Thymus (tissue), 11 donors: ENCODE results near the gene LRP3. TPM values are rescaled to one million over a fixed set of nuclear protein-coding genes. Genes with fewer than 3 reads are reported as not detected.
"Not testable (repeated sequence)": the region's sequence is repeated elsewhere in the genome, so short reads cannot be mapped to it uniquely, and the experiment has no call there.

ENCODE experiments used
- DNase-seq, 9 donors: peaks; one replicate each; pipeline ENCODE4 v3.0.0-alpha.2; 2013; ENCODE audit warnings: low spot score in 9 of 9, low read depth in 6 of 9, missing footprints in 1 of 9
- H3K27ac ChIP-seq, 2 donors: one replicate each; pipeline ENCODE4 v1.5.1; 2013; ENCODE audit warnings: control low read depth in 1 of 2, low read depth in 1 of 2, low read length in 1 of 2, mild to moderate bottlenecking in 1 of 2, moderate library complexity in 1 of 2
- H3K27me3 ChIP-seq, 2 donors: one replicate each; pipeline ENCODE4 v1.5.1; 2013; ENCODE audit warnings: low read length in 1 of 2; ENCODE audit not compliant: control insufficient read depth in 2 of 2, insufficient read depth in 1 of 2
- H3K36me3 ChIP-seq, 2 donors: one replicate each; pipeline ENCODE4 v1.5.1; 2013; ENCODE audit warnings: low read length in 1 of 2, mild to moderate bottlenecking in 1 of 2, moderate library complexity in 1 of 2; ENCODE audit not compliant: control insufficient read depth in 2 of 2, insufficient read depth in 2 of 2
- H3K4me1 ChIP-seq, 2 donors: one replicate each; pipeline ENCODE4 v1.5.1; 2013; ENCODE audit warnings: low read length in 2 of 2; ENCODE audit not compliant: control insufficient read depth in 2 of 2, insufficient read depth in 2 of 2
- H3K4me3 ChIP-seq, 2 donors: one replicate each; pipeline ENCODE4 v1.5.1; 2013; ENCODE audit warnings: low read length in 2 of 2, control low read depth in 1 of 2, mild to moderate bottlenecking in 1 of 2
- H3K9me3 ChIP-seq, 2 donors: one replicate each; pipeline ENCODE4 v1.5.1; 2013; ENCODE audit warnings: low read length in 1 of 2, mild to moderate bottlenecking in 1 of 2; ENCODE audit not compliant: control insufficient read depth in 2 of 2, insufficient read depth in 1 of 2
- WGBS: extraction: QIAGEN DNeasy Blood & Tissue Kit; methylation state at CpG from one replicate; pipeline ENCODE4 v1.1.7; 2013; 5-methylcytosine and 5-hydroxymethylcytosine counted together
- polyA plus RNA-seq: library from polyadenylated mRNA; stranded (reverse); fragments of 200-250 nt; gene quantifications from one replicate; pipeline ENCODE4 v1.2.3, GENCODE V29; 2013
- total RNA-seq: library from RNA; stranded (reverse); fragments of 120-200 nt; gene quantifications from one replicate; pipeline ENCODE4 v1.2.4, GENCODE V29; 2013
- donor health status: healthy.

The LRP3 gene
- total and polyA plus RNA-seq, 2 donors: 2.6 to 4.0 TPM

- DNase-seq, H3K4me3 ChIP-seq, H3K27me3 ChIP-seq, H3K27ac ChIP-seq, H3K36me3 ChIP-seq, H3K4me1 ChIP-seq, H3K9me3 ChIP-seq: not testable (repeated sequence)
- WGBS: 95% methylated on average over 7 of the region's 7 CpGs
Observed at GRCh38 chr19:33209850-33210230, 15.7 kb downstream of the LRP3 start.

GRCh38 chr19:33210266-33210940 is 16.3 kb downstream of the LRP3 start:
- 96% methylated on average over 22 of the region's 22 CpGs for WGBS
- no peak for DNase-seq

GRCh38 chr19:33211794-33212435 is 17.8 kb downstream of the LRP3 start:
- DNase-seq: no peak
- H3K36me3 ChIP-seq: no peaks in the 10 kb centered on the region
- 82% methylated on average over 17 of the region's 17 CpGs for WGBS
- H3K9me3 ChIP-seq: no peaks in the 10 kb centered on the region
- no peaks in the 10 kb centered on the region for H3K27me3 ChIP-seq
- H3K4me3 ChIP-seq: no peak overlapping the region
- H3K27ac ChIP-seq: peak overlapping the region in 1 of 2 donors; percentile 32
- no peaks in the 10 kb centered on the region for H3K4me1 ChIP-seq

More at GRCh38 chr19:33210266-33210940, 16.3 kb downstream of the LRP3 start:
- no peak overlapping the region for H3K4me3 ChIP-seq
- H3K36me3 ChIP-seq: no peaks in the 10 kb centered on the region
- no peaks in the 10 kb centered on the region for H3K27me3 ChIP-seq
- no peaks in the 10 kb centered on the region for H3K4me1 ChIP-seq
- H3K27ac ChIP-seq: no peak overlapping the region
- no peaks in the 10 kb centered on the region for H3K9me3 ChIP-seq

- 93% methylated on average over 30 of the region's 30 CpGs for WGBS
- Histone ChIP-seq H3K27me3 (no peaks in the 10 kb centered on the region), H3K4me1 (no peaks in the 10 kb centered on the region), H3K36me3 (no peaks in the 10 kb centered on the region), H3K27ac (peak overlapping the region in 1 of 2 donors; percentile 32), H3K4me3 (no peak overlapping the region), H3K9me3 (no peaks in the 10 kb centered on the region)
- no peak for DNase-seq
Observed at GRCh38 chr19:33212436-33213172, 18.5 kb downstream of the LRP3 start.

- WGBS: 81% methylated on average over 6 of the region's 6 CpGs
- no peaks in the 10 kb centered on the region for H3K9me3 ChIP-seq
- no peaks in the 10 kb centered on the region for H3K27me3 ChIP-seq
- no peaks in the 10 kb centered on the region for H3K36me3 ChIP-seq
- H3K4me3 ChIP-seq: no peak overlapping the region
- no peak overlapping the region for H3K27ac ChIP-seq
- no peak for DNase-seq
- H3K4me1 ChIP-seq: no peaks in the 10 kb centered on the region
Observed at GRCh38 chr19:33214596-33214995, 20.5 kb downstream of the LRP3 start.

- Histone ChIP-seq H3K27me3 (no peaks in the 10 kb centered on the region), H3K9me3 (no peaks in the 10 kb centered on the region), H3K27ac (no peak overlapping the region), H3K36me3 (no peaks in the 10 kb centered on the region), H3K4me1 (no peaks in the 10 kb centered on the region), H3K4me3 (no peak overlapping the region)
- whole genome bisulfite sequencing: 95% methylated on average over 19 of the region's 19 CpGs
- DNase-seq: no peak
Observed at GRCh38 chr19:33215438-33216197, 21.5 kb downstream of the LRP3 start.

- Histone ChIP-seq H3K27me3 (no peaks in the 10 kb centered on the region), H3K4me3 (no peak overlapping the region)
- WGBS: 82% methylated on average over 12 of the region's 12 CpGs
Observed at GRCh38 chr19:33216198-33216830, 22.2 kb downstream of the LRP3 start.

GRCh38 chr19:33217881-33218280 is 23.8 kb downstream of the LRP3 start:
- peaks cover 0 to 6% of the 10 kb centered on the region in 2 donors for H3K27me3 ChIP-seq
- H3K27ac ChIP-seq: no peak overlapping the region
- no peaks in the 10 kb centered on the region for H3K36me3 ChIP-seq
- 98% methylated on average over 8 of the region's 8 CpGs for WGBS
- no peak for DNase-seq
- H3K4me3 ChIP-seq: no peak overlapping the region
- no peaks in the 10 kb centered on the region for H3K4me1 ChIP-seq
- no peaks in the 10 kb centered on the region for H3K9me3 ChIP-seq

More at GRCh38 chr19:33216198-33216830, 22.2 kb downstream of the LRP3 start:
- no peaks in the 10 kb centered on the region for H3K4me1 ChIP-seq
- no peaks in the 10 kb centered on the region for H3K36me3 ChIP-seq
- no peaks in the 10 kb centered on the region for H3K9me3 ChIP-seq
- no peak overlapping the region for H3K27ac ChIP-seq
- no peak for DNase-seq
